Adipocyte (in vitro differentiated cells): ENCODE data around the gene CNN2.

Experiments
- DNase-seq: peaks from one replicate; pipeline ENCODE4 v3.0.0-alpha.2; 2015; ENCODE audit warnings: low read depth
- H3K27me3 ChIP-seq: replicated peaks from 2 replicates; pipeline ENCODE4 v1.7.0; 2013; ENCODE audit warnings: mild to moderate bottlenecking, low read length, moderate library complexity; ENCODE audit not compliant: control insufficient read depth, insufficient read depth
- H3K36me3 ChIP-seq: 2 replicates; pipeline ENCODE4 v1.7.0; 2013; ENCODE audit warnings: low read length, mild to moderate bottlenecking, moderate library complexity; ENCODE audit not compliant: control insufficient read depth, insufficient read depth, severe bottlenecking
- H3K4me1 ChIP-seq: 2 replicates; pipeline ENCODE4 v1.7.0; 2013; ENCODE audit warnings: mild to moderate bottlenecking, low read length, moderate library complexity; ENCODE audit not compliant: control insufficient read depth, insufficient read depth
- H3K4me3 ChIP-seq: 2 replicates; pipeline ENCODE4 v1.7.0; 2013; ENCODE audit warnings: mild to moderate bottlenecking, low read length, moderate library complexity
- H3K9ac ChIP-seq: 2 replicates; pipeline ENCODE4 v1.7.0; 2013; ENCODE audit warnings: mild to moderate bottlenecking, low read length, moderate library complexity
- H3K9me3 ChIP-seq: 2 replicates; pipeline ENCODE4 v1.7.0; 2013; ENCODE audit warnings: mild to moderate bottlenecking, low read length, moderate library complexity; ENCODE audit not compliant: control insufficient read depth

Gene CNN2

DNA sequence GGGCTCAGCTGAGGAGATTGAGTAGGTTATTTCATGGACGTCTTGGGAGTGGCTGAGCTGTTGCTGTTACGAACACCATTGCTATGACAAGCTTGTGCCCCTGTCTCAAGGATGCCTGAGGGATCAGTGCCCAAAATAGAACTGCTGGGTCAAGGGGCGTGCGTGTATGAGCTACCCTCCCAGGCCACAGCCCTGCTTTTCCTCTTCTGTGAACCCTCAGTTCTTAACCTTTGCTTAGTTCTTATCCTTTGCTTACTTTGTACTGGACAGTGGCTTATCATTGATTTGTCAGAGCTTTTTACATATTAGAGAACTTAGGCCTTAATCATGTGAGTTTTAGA, 49.6 kb downstream of the CNN2 start:
- no peaks in the 10 kb centered on the region for H3K4me1 ChIP-seq
- H3K9me3 ChIP-seq: no peaks in the 10 kb centered on the region
- H3K9ac ChIP-seq: no peak overlapping the region
- DNase-seq: no peak
- H3K36me3 ChIP-seq: no peaks in the 10 kb centered on the region
- H3K27me3 ChIP-seq: peaks cover 3% of the 10 kb centered on the region
- no peak overlapping the region for H3K4me3 ChIP-seq

DNA sequence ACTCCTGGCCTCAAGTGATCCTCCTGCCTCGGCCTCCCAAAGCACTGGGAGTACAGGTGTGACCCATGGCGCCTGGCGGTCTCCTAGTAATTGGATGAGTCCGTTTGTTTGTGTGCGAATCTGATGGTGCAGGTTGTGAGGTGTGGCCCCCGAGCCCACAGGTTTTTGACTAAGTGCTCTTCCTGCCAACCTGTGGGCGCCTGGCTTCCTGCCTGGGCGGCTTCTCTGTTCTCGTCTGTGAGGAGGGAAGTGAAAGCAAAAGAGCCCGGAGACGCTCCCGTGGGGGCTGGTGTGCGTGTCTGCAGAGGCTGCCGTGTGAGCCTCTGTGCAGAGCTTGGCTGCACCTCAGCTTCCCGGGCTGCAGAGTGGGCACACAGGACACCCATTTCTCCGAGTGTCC, 50.5 kb downstream of the CNN2 start:
- no peak for DNase-seq

DNA sequence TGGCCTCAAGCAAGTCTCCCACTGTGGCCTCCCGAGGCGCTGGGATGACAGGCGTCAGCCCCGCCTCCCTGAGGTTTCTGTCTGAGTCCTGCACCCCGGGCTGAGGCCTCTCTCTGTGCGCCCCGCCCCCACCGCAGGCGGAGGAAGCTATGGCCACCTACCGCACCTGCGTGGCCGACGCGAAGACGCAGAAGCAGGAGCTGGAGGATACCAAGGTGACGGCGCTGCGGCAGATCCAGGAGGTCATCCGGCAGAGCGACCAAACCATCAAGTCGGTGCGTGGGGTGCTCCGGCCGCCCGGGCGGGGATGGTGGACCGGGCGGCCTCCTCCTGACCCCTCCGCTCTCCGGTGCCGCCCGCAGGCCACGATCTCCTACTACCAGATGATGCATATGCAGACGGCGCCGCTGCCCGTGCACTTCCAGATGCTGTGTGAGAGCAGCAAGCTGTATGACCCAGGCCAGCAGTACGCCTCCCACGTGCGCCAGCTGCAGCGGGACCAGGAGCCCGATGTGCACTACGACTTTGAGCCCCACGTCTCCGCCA, 53.2 kb downstream of the CNN2 start:
- Histone ChIP-seq H3K4me1 (no peaks in the 10 kb centered on the region), H3K9me3 (no peaks in the 10 kb centered on the region), H3K36me3 (no peaks in the 10 kb centered on the region), H3K27me3 (no peaks in the 10 kb centered on the region), H3K9ac (no peak overlapping the region), H3K4me3 (no peak overlapping the region)
- no peak for DNase-seq

More for the DNA sequence above, 50.5 kb downstream of the CNN2 start:
- Histone ChIP-seq H3K27me3 (peaks cover 3% of the 10 kb centered on the region), H3K36me3 (no peaks in the 10 kb centered on the region), H3K9me3 (no peaks in the 10 kb centered on the region), H3K4me3 (no peak overlapping the region), H3K9ac (no peak overlapping the region), H3K4me1 (no peaks in the 10 kb centered on the region)

DNA sequence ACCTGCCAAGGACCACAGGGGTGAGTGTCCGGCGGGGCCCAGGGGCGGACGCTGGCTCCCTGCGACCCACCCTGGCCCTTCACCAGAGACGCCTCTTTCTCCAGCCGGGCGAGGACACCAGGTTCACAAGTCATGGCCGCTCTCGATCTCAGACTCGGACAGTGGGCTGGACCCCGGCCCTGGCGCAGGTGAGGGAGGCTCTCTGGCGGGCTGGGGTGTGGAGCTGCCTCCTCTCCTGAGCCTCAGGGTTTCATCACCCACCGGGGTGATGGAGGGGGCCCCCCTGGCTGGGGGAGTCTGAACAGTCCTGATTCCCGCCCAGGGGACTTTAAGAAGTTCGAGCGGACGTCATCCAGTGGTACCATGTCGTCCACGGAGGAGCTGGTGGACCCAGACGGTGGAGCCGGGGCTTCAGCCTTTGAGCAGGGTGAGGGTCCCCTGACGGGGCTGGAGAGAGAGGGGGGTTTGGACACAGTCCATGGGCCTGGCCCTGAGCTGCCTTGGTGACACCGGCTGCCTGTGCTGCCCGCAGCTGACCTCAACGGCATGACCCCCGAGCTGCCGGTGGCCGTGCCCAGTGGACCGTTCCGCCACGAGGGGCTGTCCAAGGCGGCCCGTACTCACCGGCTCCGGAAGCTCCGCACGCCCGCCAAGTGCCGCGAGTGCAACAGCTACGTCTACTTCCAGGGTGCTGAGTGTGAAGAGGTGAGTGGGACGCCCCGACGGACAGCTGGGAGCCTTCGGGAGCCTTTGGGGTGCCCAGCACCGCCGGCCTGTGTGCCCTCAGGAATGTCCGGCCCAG, 54.2 kb downstream of the CNN2 start:
- no peak for DNase-seq
- no peaks in the 10 kb centered on the region for H3K9me3 ChIP-seq
- H3K9ac ChIP-seq: no peak overlapping the region
- no peaks in the 10 kb centered on the region for H3K27me3 ChIP-seq
- no peaks in the 10 kb centered on the region for H3K36me3 ChIP-seq
- H3K4me1 ChIP-seq: no peaks in the 10 kb centered on the region
- H3K4me3 ChIP-seq: no peak overlapping the region

DNA sequence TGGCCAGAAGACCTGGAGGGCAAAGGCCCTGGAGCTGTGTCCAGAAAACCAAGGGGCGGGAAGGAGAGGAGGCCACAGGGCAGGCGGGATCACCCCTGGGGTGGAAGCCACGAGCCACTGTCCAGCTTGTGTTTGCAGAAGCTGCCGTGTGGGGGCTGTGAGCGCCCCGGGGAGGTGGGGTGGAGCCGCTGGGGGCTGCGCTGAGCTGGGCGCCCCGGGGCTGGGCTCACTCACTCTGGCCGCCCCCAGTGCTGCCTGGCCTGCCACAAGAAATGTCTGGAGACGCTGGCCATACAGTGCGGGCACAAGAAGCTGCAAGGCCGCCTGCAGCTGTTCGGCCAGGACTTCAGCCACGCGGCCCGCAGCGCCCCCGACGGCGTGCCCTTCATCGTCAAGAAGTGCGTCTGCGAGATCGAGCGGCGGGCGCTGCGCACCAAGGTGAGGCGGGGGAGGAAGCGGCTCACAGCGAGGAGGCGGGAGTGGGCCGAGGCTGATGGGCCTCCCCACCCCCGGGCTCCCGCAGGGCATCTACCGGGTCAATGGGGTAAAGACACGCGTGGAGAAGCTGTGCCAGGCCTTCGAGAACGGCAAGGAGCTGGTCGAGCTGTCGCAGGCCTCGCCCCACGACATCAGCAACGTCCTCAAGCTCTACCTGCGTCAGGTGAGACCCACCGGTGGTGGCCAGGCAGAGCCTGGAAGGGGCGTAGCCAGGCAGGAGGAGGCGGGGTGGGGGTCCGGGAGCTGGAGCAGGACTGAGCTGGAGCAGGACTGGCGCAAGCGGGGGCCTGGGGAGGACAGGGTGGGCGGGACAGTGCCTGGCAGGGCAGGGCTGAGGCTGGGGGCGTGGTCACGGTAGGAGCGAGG, 55.1 kb downstream of the CNN2 start:
- Histone ChIP-seq H3K4me1 (no peaks in the 10 kb centered on the region), H3K9me3 (no peaks in the 10 kb centered on the region), H3K4me3 (no peak overlapping the region), H3K9ac (no peak overlapping the region), H3K36me3 (peaks cover 3% of the 10 kb centered on the region), H3K27me3 (no peaks in the 10 kb centered on the region)
- no peak for DNase-seq

DNA sequence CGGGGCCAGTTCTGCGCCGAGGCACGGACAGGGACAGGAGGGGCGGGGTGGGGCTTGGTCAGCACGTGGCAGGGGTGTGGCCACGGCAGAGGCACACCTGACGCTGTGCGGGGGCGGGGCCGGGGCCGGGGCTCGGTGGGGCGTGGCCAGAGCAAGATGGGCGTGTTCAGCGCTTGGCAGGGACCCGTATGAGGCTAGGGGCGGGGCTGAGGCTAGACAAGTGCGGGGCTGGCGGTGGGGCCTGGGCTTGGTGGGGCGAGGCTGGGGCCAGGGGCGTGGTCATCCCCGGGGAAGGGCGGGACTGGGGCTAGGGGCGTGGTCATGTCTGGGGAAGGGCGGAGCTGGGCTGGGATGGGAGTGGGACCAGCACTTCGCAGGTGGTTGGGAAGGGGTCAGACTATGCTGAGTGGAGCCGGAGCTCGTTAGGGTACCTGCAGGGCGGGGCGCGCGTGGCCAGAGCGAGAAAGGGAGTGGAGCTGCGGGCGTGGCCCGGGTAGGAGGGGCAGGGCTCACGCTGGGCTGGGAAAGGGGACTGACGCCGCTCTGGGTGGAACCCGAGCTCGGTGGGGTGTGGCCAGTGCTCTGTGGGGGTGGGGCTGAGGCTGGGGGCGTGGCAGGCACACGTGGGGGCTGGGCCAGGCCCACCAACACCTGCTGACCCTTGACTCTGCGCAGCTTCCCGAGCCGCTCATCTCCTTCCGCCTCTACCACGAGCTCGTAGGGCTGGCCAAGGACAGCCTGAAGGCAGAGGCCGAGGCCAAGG, 55.9 kb downstream of the CNN2 start:
- peak; percentile 54 for DNase-seq
- H3K9me3 ChIP-seq: no peaks in the 10 kb centered on the region
- no peak overlapping the region for H3K4me3 ChIP-seq
- no peaks in the 10 kb centered on the region for H3K27me3 ChIP-seq
- no peak overlapping the region for H3K9ac ChIP-seq
- H3K36me3 ChIP-seq: peaks cover 8% of the 10 kb centered on the region
- no peaks in the 10 kb centered on the region for H3K4me1 ChIP-seq

- Histone ChIP-seq H3K27me3 (no peaks in the 10 kb centered on the region), H3K36me3 (peaks cover 13% of the 10 kb centered on the region), H3K9ac (no peak overlapping the region), H3K4me3 (no peak overlapping the region), H3K9me3 (no peaks in the 10 kb centered on the region), H3K4me1 (peaks cover 6% of the 10 kb centered on the region)
- no peak for DNase-seq
Measured at GRCh38 chr19:1082928-1083816, 56.8 kb downstream of the CNN2 start.

GRCh38 chr19:1084024-1084868, 57.8 kb downstream of the CNN2 start:
- DNase-seq: no peak
- H3K4me1 ChIP-seq: peaks cover 6% of the 10 kb centered on the region
- H3K27me3 ChIP-seq: no peaks in the 10 kb centered on the region
- no peaks in the 10 kb centered on the region for H3K9me3 ChIP-seq
- peaks cover 24% of the 10 kb centered on the region for H3K36me3 ChIP-seq
- no peak overlapping the region for H3K4me3 ChIP-seq
- no peak overlapping the region for H3K9ac ChIP-seq

GRCh38 chr19:1085053-1085658, 58.7 kb downstream of the CNN2 start:
- Histone ChIP-seq H3K36me3 (peaks cover 29% of the 10 kb centered on the region), H3K9me3 (no peaks in the 10 kb centered on the region), H3K27me3 (no peaks in the 10 kb centered on the region)

More at GRCh38 chr19:1085053-1085658, 58.7 kb downstream of the CNN2 start:
- Histone ChIP-seq H3K9ac (no peak overlapping the region), H3K4me1 (peaks cover 6% of the 10 kb centered on the region), H3K4me3 (no peak overlapping the region)
- no peak for DNase-seq
